Effector memory CD8-positive, alpha-beta T cell (primary cell): ENCODE measurements around the gene SULF2.
A peak's percentile ranks its signal among the peaks of the same experiment; 100 is the strongest.

Source experiments
- ATAC-seq: fragments of 150-1000 bp; cut with Tn5 transposase; replicated peaks from 2 replicates; pipeline ENCODE4 v1.10.0; 2021; ENCODE audit warnings: mild to moderate bottlenecking, moderate library complexity
- DNase-seq, 3 experiments: peaks; one replicate each; pipeline ENCODE4 v3.0.0; 2021
- H3K27ac Mint-ChIP-seq, 2 donors: one replicate each; pipeline ENCODE4 v1.8.0; 2022; ENCODE audit warnings: mild to moderate bottlenecking in 2 of 2, mixed read lengths in 2 of 2, moderate library complexity in 2 of 2
- H3K27me3 Mint-ChIP-seq, 2 donors: one replicate each; pipeline ENCODE4 v1.8.0; 2022; ENCODE audit warnings: mixed read lengths in 2 of 2
- H3K36me3 Mint-ChIP-seq: one replicate; pipeline ENCODE4 v1.8.0; 2022; ENCODE audit warnings: mild to moderate bottlenecking, moderate library complexity, mixed read lengths; ENCODE audit not compliant: insufficient read depth
- H3K4me1 Mint-ChIP-seq, 2 donors: one replicate each; pipeline ENCODE4 v1.8.0; 2022; ENCODE audit warnings: low read depth in 2 of 2, mixed read lengths in 2 of 2
- H3K4me3 Mint-ChIP-seq, 2 donors: one replicate each; pipeline ENCODE4 v1.8.0; 2022; ENCODE audit warnings: mild to moderate bottlenecking in 2 of 2, mixed read lengths in 2 of 2, moderate library complexity in 2 of 2
- H3K9me3 Mint-ChIP-seq, 2 donors: one replicate each; pipeline ENCODE4 v1.8.0; 2022; ENCODE audit warnings: mixed read lengths in 2 of 2

Gene SULF2

GRCh38 chr20:47740121-47740861 is 45.0 kb downstream of the SULF2 start:
- DNase-seq = no peak
- H3K9me3 Mint-ChIP-seq = no peaks in the 10 kb centered on the region
- ATAC-seq = no peak
- H3K4me3 Mint-ChIP-seq = no peak overlapping the region
- no peaks in the 10 kb centered on the region for H3K36me3 Mint-ChIP-seq
- H3K4me1 Mint-ChIP-seq = no peaks in the 10 kb centered on the region
- H3K27me3 Mint-ChIP-seq = peaks cover 45 to 66% of the 10 kb centered on the region in 2 donors
- H3K27ac Mint-ChIP-seq = no peak overlapping the region

- no peak for ATAC-seq
Observed at GRCh38 chr20:47737923-47738322, 47.4 kb downstream of the SULF2 start.

GRCh38 chr20:47736570-47737152 is 48.6 kb downstream of the SULF2 start:
- peaks cover 27 to 42% of the 10 kb centered on the region in 2 donors for H3K27me3 Mint-ChIP-seq
- no peaks in the 10 kb centered on the region for H3K36me3 Mint-ChIP-seq
- no peak for ATAC-seq
- H3K4me3 Mint-ChIP-seq = no peak overlapping the region
- H3K9me3 Mint-ChIP-seq = no peaks in the 10 kb centered on the region
- H3K4me1 Mint-ChIP-seq = no peaks in the 10 kb centered on the region
- no peak overlapping the region for H3K27ac Mint-ChIP-seq
- DNase-seq = no peak

More at GRCh38 chr20:47737923-47738322, 47.4 kb downstream of the SULF2 start:
- peaks cover 35 to 52% of the 10 kb centered on the region in 2 donors for H3K27me3 Mint-ChIP-seq
- H3K36me3 Mint-ChIP-seq = no peaks in the 10 kb centered on the region
- no peak overlapping the region for H3K4me3 Mint-ChIP-seq
- H3K27ac Mint-ChIP-seq = no peak overlapping the region
- no peaks in the 10 kb centered on the region for H3K4me1 Mint-ChIP-seq
- DNase-seq = no peak
- no peaks in the 10 kb centered on the region for H3K9me3 Mint-ChIP-seq

GRCh38 chr20:47735412-47736400 is 49.6 kb downstream of the SULF2 start:
- no peaks in the 10 kb centered on the region for H3K9me3 Mint-ChIP-seq
- no peak for DNase-seq
- H3K36me3 Mint-ChIP-seq = peaks cover 3% of the 10 kb centered on the region
- ATAC-seq = no peak
- H3K27me3 Mint-ChIP-seq = peaks cover 17 to 32% of the 10 kb centered on the region in 2 donors
- H3K4me3 Mint-ChIP-seq = no peak overlapping the region
- no peaks in the 10 kb centered on the region for H3K4me1 Mint-ChIP-seq
- H3K27ac Mint-ChIP-seq = no peak overlapping the region

- Mint-ChIP-seq H3K4me1 (no peaks in the 10 kb centered on the region), H3K27ac (no peak overlapping the region), H3K36me3 (peaks cover 3% of the 10 kb centered on the region), H3K4me3 (no peak overlapping the region), H3K27me3 (peaks cover 13 to 25% of the 10 kb centered on the region in 2 donors), H3K9me3 (no peaks in the 10 kb centered on the region)
- ATAC-seq (no peak), DNase-seq (no peak)
Observed at GRCh38 chr20:47734870-47735269, 50.4 kb downstream of the SULF2 start.

GRCh38 chr20:47733892-47734291 is 51.4 kb downstream of the SULF2 start:
- no peak for DNase-seq
- no peaks in the 10 kb centered on the region for H3K4me1 Mint-ChIP-seq
- no peaks in the 10 kb centered on the region for H3K9me3 Mint-ChIP-seq
- H3K36me3 Mint-ChIP-seq = peaks cover 3% of the 10 kb centered on the region
- no peak for ATAC-seq
- H3K27me3 Mint-ChIP-seq = peaks cover 5 to 15% of the 10 kb centered on the region in 2 donors
- no peak overlapping the region for H3K27ac Mint-ChIP-seq
- H3K4me3 Mint-ChIP-seq = no peak overlapping the region

GRCh38 chr20:47730744-47731143 is 54.5 kb downstream of the SULF2 start:
- Mint-ChIP-seq H3K27me3 (no peaks in the 10 kb centered on the region), H3K4me3 (no peak overlapping the region), H3K4me1 (peaks cover 14 to 17% of the 10 kb centered on the region in 2 donors), H3K36me3 (peaks cover 8% of the 10 kb centered on the region), H3K9me3 (no peaks in the 10 kb centered on the region), H3K27ac (no peak overlapping the region)
- ATAC-seq (no peak), DNase-seq (no peak)

- ATAC-seq (no peak), DNase-seq (no peak)
- no peaks in the 10 kb centered on the region for H3K9me3 Mint-ChIP-seq
- H3K27ac Mint-ChIP-seq = peak overlapping the region in 1 of 2 donors; percentile 47
- peaks cover 14 to 17% of the 10 kb centered on the region in 2 donors for H3K4me1 Mint-ChIP-seq
- H3K27me3 Mint-ChIP-seq = no peaks in the 10 kb centered on the region
- no peak overlapping the region for H3K4me3 Mint-ChIP-seq
- H3K36me3 Mint-ChIP-seq = peaks cover 12% of the 10 kb centered on the region
Observed at GRCh38 chr20:47729472-47729871, 55.8 kb downstream of the SULF2 start.

- no peaks in the 10 kb centered on the region for H3K27me3 Mint-ChIP-seq
Observed at GRCh38 chr20:47727909-47728361, 57.3 kb downstream of the SULF2 start.

GRCh38 chr20:47727170-47727880 is 58.0 kb downstream of the SULF2 start:
- DNase-seq = peak; percentile 39 to 50 (median 40)
- Mint-ChIP-seq H3K4me3 (peak overlapping the region; percentile 74 to 82), H3K36me3 (peaks cover 12% of the 10 kb centered on the region), H3K4me1 (peaks cover 14 to 17% of the 10 kb centered on the region in 2 donors), H3K9me3 (no peaks in the 10 kb centered on the region), H3K27ac (peak overlapping the region; percentile 91 to 95), H3K27me3 (no peaks in the 10 kb centered on the region)
- ATAC-seq = peak; percentile 94

More at GRCh38 chr20:47727909-47728361, 57.3 kb downstream of the SULF2 start:
- peaks cover 14 to 17% of the 10 kb centered on the region in 2 donors for H3K4me1 Mint-ChIP-seq
- no peak for DNase-seq
- H3K36me3 Mint-ChIP-seq = peaks cover 12% of the 10 kb centered on the region
- ATAC-seq = no peak
- peak overlapping the region; percentile 91 to 95 for H3K27ac Mint-ChIP-seq
- H3K4me3 Mint-ChIP-seq = peak overlapping the region; percentile 74 to 82
- H3K9me3 Mint-ChIP-seq = no peaks in the 10 kb centered on the region

- Mint-ChIP-seq H3K36me3 (peaks cover 12% of the 10 kb centered on the region), H3K27me3 (no peaks in the 10 kb centered on the region), H3K27ac (peak overlapping the region; percentile 91 to 95), H3K4me1 (peaks cover 14 to 17% of the 10 kb centered on the region in 2 donors), H3K9me3 (no peaks in the 10 kb centered on the region), H3K4me3 (peak overlapping the region; percentile 74 to 82)
- DNase-seq (no peak), ATAC-seq (no peak)
Observed at GRCh38 chr20:47726632-47727031, 58.6 kb downstream of the SULF2 start.

- Mint-ChIP-seq H3K36me3 (peaks cover 8% of the 10 kb centered on the region), H3K9me3 (no peaks in the 10 kb centered on the region), H3K4me3 (no peak overlapping the region), H3K27me3 (no peaks in the 10 kb centered on the region), H3K4me1 (peaks cover 14 to 17% of the 10 kb centered on the region in 2 donors), H3K27ac (no peak overlapping the region)
- ATAC-seq (peak; percentile 53), DNase-seq (peak; percentile 63 to 70 (median 66))
Observed at GRCh38 chr20:47725248-47725973, 59.9 kb downstream of the SULF2 start.
